HG03457 (cell line): ENCODE data around the gene CTSE.
"Not testable (repeated sequence)": the region's sequence is repeated elsewhere in the genome, so short reads cannot be mapped to it uniquely, and the experiment has no call there.

Experiments used
- ATAC-seq: cut with Tn5 transposase; IDR thresholded peaks from one replicate; pipeline ENCODE4 v1.9.1; 2021; ENCODE audit warnings: moderate number of reproducible peaks; ENCODE audit not compliant: unreplicated experiment

The CTSE gene

DNA sequence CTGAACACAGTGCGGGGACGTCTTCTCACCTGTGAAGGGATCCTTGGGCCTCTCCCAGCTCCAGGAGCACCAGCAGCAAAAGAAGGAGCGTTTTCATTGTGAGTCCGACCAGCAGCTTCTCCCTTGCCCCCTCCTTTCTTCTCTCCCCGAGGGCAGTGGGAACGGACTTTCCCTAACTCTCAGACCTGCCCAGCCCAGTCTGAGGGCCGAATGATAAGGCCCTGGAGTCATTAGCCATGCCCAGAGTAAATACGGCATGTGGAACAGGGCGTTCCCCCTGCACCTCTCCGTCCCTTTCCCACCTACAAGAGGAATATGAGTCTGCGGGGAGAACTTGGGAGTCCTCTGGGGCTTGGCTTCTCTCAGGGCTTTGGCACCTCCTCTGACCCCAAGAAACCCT, at the start of gene CTSE:
TSS of gene CTSE (minus strand) at position 201 of the 400 bp plus-strand sequence. CDS start at position 97, 104 bp downstream.
- ATAC-seq: no peak

GRCh38 chr1:206070627-206071304, 47.1 kb upstream of the CTSE start:
- no peak for ATAC-seq

DNA sequence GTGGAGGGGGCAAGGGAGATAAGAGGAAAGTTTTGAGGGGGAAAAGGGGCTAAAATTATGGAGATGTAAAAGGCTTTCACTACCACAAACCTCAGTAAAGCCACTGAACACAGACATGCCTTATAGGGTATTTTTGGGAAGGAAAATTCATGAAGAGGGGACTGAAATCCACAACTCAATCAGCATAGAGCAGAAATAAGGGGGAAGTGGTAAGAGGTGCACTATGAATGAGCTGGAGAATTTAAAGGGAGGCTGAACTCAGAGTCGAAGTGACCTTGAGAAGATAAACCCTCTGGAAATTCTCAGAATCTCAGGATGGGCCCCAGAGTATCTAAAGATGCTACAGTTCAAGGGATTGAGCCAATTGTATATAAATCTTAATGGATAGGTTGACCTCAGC, 44.6 kb upstream of the CTSE start:
- no peak for ATAC-seq

DNA sequence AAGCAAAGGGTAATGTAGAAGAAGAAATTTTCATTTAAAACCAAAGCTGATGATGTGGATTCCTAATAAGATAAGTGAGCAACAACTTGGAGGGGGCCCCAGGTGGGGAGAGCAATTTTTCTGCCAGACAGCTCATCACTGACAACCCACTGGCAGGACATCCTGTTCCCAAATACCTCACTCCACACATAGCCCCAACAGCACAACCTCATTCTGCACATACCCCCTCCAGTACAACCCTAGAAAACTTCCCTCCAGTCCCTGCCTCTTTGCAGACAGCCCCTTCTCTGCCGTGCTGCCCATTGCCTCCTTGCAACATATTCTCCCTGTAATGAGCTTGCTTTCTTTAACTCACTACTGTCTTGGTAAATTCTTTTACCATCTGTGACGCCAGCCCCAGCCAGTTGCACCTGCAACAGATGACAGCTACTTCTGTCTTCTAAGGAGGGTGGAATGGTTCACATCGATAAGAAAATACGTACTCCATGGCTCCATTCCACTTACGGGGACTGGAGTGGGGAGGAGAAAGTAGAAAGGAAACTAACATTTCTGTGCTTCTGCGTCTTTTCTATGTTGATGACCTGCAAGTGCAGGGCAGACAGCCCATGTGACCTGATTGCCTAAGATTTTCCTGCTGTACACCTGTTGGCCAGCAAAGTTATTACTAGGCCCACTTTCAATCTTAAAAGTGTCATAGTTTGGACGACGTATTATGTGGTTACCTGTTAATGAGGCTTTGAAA, 44.0 kb upstream of the CTSE start:
- no peak for ATAC-seq

GRCh38 chr1:206066479-206067171, 42.9 kb upstream of the CTSE start:
- peak; percentile 84 for ATAC-seq

- ATAC-seq: no peak
Observed at GRCh38 chr1:206065547-206066145, 42.0 kb upstream of the CTSE start.

GRCh38 chr1:206064501-206064900, 40.8 kb upstream of the CTSE start:
- ATAC-seq: not testable (repeated sequence)

DNA sequence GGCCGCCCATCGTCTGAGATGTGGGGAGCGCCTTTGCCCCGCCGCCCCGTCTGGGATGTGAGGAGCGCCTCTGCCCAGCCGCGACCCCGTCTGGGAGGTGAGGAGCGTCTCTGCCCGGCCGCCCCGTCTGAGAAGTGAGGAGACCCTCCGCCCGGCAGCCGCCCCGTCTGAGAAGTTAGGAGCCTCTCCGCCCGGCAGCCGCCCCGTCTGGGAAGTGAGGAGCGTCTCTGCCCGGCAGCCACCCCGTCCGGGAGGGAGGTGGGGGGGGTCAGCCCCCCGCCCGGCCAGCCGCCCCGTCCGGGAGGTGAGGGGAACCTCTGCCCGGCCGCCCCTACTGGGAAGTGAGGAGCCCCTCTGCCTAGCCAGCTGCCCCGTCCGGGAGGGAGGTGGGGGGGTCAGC, 40.3 kb upstream of the CTSE start:
- not testable (repeated sequence) for ATAC-seq

DNA sequence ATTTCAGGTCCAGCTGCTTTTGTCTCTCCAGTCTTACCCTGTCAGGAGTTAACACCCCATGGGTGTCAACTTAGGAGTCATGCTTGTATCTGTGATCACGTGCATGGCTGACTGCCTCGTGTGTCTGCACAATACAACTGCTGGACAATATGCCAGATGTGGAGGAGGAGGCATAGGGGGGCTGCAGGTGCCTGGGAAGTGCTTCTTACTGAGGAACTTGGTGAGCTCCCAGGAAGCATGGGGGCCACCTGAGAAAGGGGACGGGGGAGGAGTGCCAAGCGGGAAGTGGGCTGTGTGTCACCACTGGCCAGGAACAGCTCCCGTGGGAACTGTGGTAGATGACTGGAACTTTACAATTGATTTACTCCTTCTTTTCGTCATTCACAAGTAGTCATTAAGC, 38.8 kb upstream of the CTSE start:
- no peak for ATAC-seq

DNA sequence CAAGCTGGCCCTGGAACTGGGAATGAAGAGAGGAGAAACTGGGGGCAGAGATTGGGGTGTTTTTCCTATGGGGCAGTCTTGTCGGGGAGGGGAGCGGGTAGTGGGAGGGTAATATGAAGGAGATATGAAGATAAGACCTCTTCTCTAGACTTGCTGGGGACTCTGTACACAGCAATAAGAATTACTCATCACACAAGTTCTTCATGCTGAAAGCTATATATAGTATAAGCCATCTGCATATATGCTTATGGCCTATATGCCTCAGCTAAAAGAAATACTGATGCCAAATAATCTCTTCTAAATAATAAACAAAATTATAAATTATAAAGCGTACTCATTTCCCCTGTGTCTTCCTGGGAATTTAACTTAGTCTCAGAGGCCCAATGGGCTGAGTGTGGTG, 37.1 kb upstream of the CTSE start:
- ATAC-seq: no peak

- ATAC-seq: no peak
Observed at GRCh38 chr1:206059355-206059915, 35.7 kb upstream of the CTSE start.

DNA sequence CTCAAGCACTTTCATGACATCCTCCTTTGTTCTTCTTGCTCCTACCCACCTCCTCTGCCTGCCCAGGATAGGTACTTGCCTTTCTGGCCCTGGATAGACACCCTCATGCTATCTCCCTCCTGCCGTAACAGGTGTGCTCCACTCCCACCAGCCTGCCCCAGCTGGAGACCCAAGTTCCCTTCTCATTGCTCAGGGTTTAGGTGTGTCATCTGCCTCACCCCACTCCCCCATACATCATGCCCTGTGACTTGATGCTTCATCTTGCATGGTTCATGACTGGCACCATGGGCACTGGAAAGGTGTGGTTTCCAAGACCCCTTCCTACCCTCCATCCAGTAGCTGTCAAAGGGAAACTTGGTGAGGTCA, 35.2 kb upstream of the CTSE start:
- ATAC-seq: no peak

DNA sequence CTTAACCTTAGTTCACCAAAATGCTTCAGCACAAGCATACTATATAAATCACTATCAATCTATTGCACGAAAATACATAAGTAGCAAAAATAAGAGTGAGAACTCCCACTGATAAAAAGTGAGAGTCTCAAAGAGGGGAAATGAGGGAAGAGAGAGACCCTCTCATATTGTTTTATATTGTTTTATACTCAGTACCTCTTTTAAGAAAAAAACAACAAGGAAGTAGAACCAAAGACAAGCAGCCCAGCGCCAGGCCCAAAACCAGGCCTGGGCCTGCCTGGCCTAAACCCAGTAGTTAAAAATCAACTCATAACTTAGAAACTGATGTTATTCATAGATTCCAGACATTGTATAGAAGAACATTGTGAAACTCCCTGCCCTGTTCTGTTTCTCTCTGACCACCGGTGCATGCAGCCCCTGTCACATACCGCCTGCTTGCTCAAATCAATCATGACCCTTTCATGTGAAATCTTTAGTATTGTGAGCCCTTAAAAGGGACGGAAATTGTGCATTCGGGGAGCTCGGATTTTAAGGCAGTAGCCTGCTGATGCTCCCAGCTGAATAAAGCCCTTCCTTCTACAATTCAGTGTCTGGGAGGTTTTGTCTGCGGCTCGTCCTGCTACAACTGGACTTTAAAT, 34.7 kb upstream of the CTSE start:
- not testable (repeated sequence) for ATAC-seq

- ATAC-seq: not testable (repeated sequence)
Observed at GRCh38 chr1:206055639-206056323, 32.1 kb upstream of the CTSE start.

GRCh38 chr1:206055069-206055625, 31.5 kb upstream of the CTSE start:
- not testable (repeated sequence) for ATAC-seq

DNA sequence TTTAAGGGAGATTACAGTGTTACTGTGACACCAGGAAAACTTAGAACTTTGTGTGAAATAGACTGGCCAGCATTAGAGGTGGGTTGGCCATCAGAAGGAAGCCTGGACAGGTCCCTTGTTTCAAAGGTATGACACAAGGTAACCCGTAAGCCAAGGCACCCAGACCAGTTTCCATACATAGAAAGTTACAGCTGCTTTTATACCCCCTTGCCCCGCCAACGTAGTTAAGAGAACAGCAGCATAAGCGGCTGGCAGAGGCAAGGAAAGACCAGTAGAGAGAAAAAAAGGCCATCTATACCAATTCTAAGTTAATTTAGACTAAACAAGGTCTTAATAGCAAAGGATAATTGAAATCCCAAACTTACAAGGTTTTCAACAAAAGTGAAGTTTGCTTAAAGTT, 29.9 kb upstream of the CTSE start:
- not testable (repeated sequence) for ATAC-seq

DNA sequence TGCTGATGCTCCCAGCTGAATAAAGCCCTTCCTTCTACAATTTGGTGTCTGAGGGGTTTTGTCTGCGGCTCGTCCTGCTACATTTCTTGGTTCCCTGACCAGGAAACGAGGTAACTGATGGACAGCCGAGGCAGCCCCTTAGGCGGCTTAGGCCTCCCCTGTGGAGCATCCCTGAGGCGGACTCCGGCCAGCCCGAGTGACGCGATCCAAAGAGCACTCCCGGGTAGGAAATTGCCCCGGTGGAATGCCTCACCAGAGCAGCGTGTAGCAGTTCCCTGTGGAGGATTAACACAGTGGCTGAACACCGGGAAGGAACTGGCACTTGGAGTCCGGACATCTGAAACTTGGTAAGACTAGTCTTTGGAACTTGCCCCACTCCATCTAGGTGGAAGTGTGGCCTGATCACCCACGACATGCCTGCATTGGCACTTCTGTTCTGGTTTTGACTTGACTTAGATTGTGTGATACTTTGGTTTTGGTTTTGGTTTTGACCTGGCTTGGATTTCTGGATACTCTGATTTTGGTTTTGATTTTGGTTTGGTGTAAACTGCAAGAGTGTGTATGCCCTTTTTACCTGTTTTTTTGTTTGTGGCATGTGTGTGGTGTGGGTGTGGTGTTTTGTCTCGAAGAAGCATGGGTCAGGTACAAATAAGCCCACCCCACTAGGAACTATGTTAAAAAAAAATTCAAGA, 29.4 kb upstream of the CTSE start, which contains the start of gene RHEX:
TSS of gene RHEX (plus strand) at position 255 of the 692 bp plus-strand sequence. CDS start 44,656 bp downstream, outside the sequence.
- not testable (repeated sequence) for ATAC-seq

DNA sequence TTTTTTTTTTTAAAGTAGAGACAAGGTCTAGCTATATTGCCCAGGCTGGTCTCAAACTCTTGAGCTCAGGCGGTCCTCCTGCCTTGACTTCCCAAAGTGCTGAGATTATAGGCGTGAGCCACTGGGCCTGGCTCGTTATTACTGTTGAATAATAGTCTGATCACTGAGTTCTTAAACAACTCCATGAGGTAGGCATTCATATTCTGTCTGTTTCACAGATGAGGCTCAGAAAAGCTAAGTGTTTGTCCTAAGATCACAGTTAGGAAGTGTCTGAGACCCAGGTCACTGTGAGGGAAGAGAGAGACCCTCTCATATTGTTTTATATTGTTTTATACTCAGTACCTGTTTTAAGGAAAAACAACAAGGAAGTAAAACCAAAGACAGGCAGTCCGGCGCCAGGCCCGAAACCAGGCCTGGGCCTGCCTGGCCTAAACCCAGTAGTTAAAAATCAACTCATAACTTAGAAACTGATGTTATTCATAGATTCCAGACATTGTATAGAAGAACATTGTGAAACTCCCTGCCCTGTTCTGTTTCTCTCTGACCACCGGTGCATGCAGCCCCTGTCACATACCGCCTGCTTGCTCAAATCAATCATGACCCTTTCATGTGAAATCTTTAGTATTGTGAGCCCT, 28.7 kb upstream of the CTSE start:
- not testable (repeated sequence) for ATAC-seq
